ENCODE results near the gene ACSM3. TPM values are rescaled to one million over a fixed set of nuclear protein-coding genes. Genes with fewer than 3 reads are reported as not detected.

ACSM3 gene
- total and polyA plus RNA-seq, 4 donors: 29.2 to 71.8 (median 50.3) TPM

- TF ChIP-seq CTCF (IDR thresholded peaks at IDR 0.05; ENCODE audit: low read depth, low read length, missing input control) (no peak), HNF4A (conservative IDR thresholded peaks at IDR 0.05) (no peak), ZBTB33 (IDR thresholded peaks at IDR 0.05) (no peak), MAX (IDR thresholded peaks at IDR 0.05) (no peak)
Observed at GRCh38 chr16:20798364-20798763, 34.5 kb downstream of the ACSM3 start (continued).

GRCh38 chr16:20799599-20799998, 35.8 kb downstream of the ACSM3 start:
- H3K4me3 ChIP-seq (ENCODE audit: low read depth in 1 of 3, low read length in 3 of 3): no peak overlapping the region
- peaks cover 7 to 13% (median 11%) of the 10 kb centered on the region in 4 donors for H3K4me1 ChIP-seq (ENCODE audit: control insufficient read depth in 4 of 4, insufficient read depth in 4 of 4, low read length in 3 of 4)
- peaks cover 0 to 36% (median 31%) of the 10 kb centered on the region in 4 donors for H3K36me3 ChIP-seq (ENCODE audit: control insufficient read depth in 4 of 4, insufficient read depth in 3 of 4, low read depth in 1 of 4, low read length in 3 of 4)
- H3K9me3 ChIP-seq (ENCODE audit: control insufficient read depth in 4 of 4, low read length in 3 of 4): no peaks in the 10 kb centered on the region
- H3K27me3 ChIP-seq (ENCODE audit: control insufficient read depth in 4 of 4, insufficient read depth in 4 of 4, low read length in 3 of 4): no peaks in the 10 kb centered on the region
- no peak for DNase-seq (ENCODE audit: low spot score)
- 78% methylated on average over 2 of the region's 2 CpGs for WGBS
- H3K27ac ChIP-seq (ENCODE audit: low read depth in 1 of 2, low read length in 2 of 2): no peak overlapping the region
- H3K9ac ChIP-seq (ENCODE audit: low read depth in 1 of 2, low read length in 2 of 2): no peak overlapping the region
- TF ChIP-seq CTCF (IDR thresholded peaks at IDR 0.05; ENCODE audit: low read depth, low read length, missing input control) (peak; percentile 31), RAD21 (IDR thresholded peaks at IDR 0.05) (peak; percentile 67 to 79), SP1 (IDR thresholded peaks at IDR 0.05) (no peak)

- H3K4me1 ChIP-seq (ENCODE audit: control insufficient read depth in 4 of 4, insufficient read depth in 4 of 4, low read length in 3 of 4): peaks cover 7 to 27% (median 18%) of the 10 kb centered on the region in 4 donors
- TF ChIP-seq SP1 (IDR thresholded peaks at IDR 0.05) (no peak), GABPA (IDR thresholded peaks at IDR 0.05 in 1 of 2, conservative IDR thresholded peaks at IDR 0.05 in 1 of 2) (no peak), FOXA2 (IDR thresholded peaks at IDR 0.05) (no peak), HNF4G (IDR thresholded peaks at IDR 0.05) (no peak), FOXA1 (IDR thresholded peaks at IDR 0.05) (no peak), EGR1 (IDR thresholded peaks at IDR 0.05; ENCODE audit: low read depth in 2 of 2) (no peak)
- H3K36me3 ChIP-seq (ENCODE audit: control insufficient read depth in 4 of 4, insufficient read depth in 3 of 4, low read depth in 1 of 4, low read length in 3 of 4): peaks cover 0 to 27% (median 22%) of the 10 kb centered on the region in 4 donors
- H3K27ac ChIP-seq (ENCODE audit: low read depth in 1 of 2, low read length in 2 of 2): no peak overlapping the region
- no peaks in the 10 kb centered on the region for H3K9me3 ChIP-seq (ENCODE audit: control insufficient read depth in 4 of 4, low read length in 3 of 4)
- no peak overlapping the region for H3K4me3 ChIP-seq (ENCODE audit: low read depth in 1 of 3, low read length in 3 of 3)
- 52% methylated on average over 1 of the region's 1 CpG for WGBS
- no peak for DNase-seq (ENCODE audit: low spot score)
- no peaks in the 10 kb centered on the region for H3K27me3 ChIP-seq (ENCODE audit: control insufficient read depth in 4 of 4, insufficient read depth in 4 of 4, low read length in 3 of 4)
- no peak overlapping the region for H3K9ac ChIP-seq (ENCODE audit: low read depth in 1 of 2, low read length in 2 of 2)
Observed at GRCh38 chr16:20801278-20801677, 37.5 kb downstream of the ACSM3 start.
